ENCODE measurements around the gene STK10.
"Not testable (repeated sequence)": the region's sequence is repeated elsewhere in the genome, so short reads cannot be mapped to it uniquely, and the experiment has no call there.

Gene STK10

DNA sequence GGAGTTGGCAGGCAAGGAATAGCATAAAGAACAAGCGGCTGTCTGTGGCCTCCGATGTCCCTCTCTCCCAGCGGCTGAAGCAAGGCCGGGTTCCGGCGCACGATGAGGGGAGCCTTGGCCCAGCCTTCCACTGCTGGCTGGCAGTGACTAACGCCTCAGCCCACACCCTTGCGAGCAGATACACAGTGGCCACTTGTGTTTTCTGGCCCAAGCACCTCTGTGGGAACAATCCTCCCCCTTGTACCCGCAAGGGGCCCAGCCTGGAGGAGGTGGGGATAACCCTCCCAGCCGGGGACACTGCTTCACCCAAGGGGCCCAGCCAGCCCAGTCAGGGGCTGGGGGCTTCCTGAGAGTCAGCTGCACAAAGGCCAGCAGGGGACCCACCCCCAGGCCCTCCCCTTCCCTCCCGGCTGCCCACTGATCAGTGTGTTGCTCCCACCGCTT, 23.2 kb downstream of the STK10 start:
- DNase-seq, result no peak

DNA sequence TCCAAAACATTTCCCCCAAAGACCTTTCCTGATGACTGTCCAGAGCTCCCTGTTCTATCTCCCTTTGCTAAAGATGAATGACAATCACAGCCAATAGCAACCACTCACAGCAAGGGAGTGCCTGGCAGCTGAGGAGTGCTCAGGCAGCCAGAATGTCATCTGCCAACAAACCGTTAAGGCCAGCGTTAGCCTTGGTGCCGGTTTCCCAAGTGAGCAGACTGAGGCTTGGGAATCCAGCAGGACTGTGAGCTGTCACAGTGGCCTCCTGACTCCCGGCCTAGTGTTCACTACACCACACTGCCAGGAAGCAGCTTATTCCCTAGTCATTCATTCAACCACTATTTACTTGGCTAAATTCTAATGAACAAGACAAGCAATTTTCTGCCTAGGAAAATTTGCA, 24.7 kb downstream of the STK10 start:
- no peak for DNase-seq

DNA sequence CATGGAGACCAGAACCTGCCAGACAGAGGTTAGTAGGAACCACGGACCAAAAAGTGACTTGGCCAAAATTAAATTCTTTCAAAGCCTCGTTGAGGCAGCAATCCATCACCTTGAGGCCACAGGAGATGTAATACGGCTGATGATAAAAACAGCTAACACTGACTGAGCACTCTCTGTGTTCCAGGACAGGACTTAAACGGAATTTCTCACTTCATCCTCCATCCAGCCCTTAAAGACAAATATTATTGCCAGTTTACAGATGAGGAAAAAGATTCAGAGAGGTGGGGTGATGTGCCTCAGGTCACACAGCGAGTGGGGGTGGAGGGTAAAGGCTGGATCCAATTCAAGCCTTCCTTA, 25.1 kb downstream of the STK10 start:
- DNase-seq, result no peak

DNA sequence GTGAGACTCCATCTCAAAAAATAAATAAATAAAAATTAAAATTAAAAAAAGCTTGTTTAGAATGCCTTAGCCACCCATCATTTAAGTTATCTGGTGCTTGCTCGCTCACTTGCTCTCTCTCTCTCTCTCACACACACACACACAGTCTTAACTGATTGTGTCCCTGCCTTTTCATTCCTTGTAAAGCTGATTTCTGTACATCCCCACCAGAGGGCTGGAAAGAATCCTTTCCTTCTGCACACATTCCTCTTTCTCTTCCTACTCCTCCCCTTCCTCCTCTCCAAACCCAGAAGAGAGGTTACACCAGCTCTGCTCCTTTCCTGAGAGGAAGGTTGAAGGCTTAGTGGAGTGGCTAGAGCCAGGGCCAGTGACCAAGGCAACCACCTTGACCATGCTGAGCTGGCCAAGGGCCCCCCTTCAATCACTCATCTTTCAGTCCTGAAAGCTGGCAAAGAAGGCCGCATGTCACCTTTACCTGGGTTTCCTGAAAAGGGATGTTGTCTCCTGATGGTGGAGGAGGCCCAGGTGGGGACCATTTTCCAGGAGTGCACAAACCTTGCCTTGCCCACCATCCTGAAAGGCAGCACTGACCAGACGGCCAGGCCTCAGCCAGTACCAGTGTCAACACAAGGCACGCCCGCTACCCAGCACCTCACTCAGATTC, 25.6 kb downstream of the STK10 start:
- peak; percentile 56 for DNase-seq

DNA sequence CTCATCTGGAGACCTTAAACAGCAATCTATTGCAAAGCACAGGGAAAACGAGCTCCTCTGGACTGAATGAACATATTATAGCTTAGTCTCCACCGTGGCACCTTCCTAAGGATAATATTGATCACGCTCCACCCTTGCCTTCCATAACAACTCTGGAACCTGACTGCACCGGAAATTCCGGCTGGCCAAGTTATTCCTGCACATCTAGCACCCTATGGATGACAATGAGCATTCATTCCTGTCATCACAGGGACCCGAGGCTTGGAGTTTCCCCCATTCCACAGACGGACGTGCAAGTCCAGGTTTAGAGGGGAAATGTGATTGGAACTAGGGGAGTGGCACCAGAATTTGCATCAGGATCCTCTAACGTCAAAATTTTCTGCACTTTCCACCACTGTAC, 27.5 kb downstream of the STK10 start:
- no peak for DNase-seq

DNA sequence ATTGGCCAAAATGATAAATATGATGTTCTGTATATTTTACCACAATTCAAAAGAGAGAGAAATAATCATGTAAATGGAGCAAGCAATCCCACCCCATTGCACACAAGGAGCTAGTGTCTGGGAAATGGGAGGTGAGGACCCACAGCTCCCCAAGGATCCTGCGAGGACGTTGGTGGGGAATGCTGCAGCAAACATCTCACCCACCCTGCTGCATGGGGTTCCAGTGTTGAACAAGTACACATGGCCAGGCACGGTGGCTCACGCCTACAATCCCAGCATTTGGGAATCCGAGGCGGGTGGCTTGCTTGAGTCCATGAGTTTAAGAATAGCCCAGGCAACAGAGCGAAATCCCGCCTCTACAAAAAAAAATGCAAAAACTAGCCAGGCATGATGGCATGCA, 29.0 kb downstream of the STK10 start:
- no peak for DNase-seq

DNA sequence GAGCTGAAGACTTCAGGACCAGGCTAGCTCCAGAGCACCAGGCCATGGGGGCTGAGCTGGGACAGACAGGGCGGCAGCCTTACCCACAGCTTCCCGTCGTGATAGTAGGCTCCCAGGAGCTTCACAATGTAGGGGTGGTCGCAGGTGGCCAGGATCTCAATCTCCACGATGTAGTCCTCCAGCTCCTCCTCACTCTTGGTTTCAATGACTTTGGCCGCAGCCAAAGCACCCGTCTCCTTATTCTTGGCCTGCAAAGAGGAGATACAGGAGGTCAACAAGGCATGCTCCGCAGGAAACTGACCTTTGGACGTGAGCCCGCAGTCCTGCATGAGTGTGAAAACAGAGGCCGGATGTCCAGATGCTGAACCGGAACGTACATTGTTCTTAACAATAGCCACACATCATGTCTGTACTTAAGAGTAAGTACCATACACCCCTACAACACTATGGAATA, 31.5 kb downstream of the STK10 start:
- DNase-seq, result no peak

DNA sequence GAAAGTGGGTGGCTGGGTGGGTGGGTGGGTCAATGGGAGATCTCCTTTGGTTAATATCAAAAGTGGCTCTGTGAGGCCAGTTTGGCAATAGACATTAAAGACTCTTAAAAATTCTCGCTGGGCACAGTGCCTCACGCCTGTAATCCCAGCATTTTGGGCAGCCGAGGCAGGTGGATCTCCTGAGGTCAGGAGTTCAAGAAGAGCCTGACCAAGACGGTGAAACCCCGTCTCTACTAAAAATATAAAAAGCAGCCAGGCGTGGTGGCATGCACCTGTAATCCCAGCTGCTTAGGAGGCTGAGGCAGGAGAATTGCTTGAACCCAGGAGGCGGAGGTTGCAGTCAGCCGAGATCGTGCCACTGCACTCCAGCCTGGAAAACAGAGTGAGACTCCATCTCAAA, 32.9 kb downstream of the STK10 start:
- not testable (repeated sequence) for DNase-seq

DNA sequence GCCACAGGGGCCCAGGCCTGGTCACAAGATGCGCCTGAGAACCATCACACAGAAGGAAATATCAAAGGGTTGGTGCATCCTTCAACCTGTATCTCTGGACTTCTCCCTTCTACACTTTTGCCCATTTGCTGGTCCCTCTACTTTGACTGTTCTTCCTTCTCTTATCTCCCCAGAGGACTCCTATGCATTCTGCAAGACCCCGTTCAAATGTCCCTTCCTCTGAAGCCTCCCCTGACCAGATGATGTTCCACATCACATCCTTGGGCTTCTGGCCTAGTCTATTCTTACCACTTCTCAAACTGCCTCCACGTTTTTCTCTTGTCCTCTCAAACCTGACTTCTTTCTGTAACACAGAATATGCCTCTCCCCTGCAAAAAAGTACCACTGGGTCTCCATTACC, 34.3 kb downstream of the STK10 start:
- no peak for DNase-seq

DNA sequence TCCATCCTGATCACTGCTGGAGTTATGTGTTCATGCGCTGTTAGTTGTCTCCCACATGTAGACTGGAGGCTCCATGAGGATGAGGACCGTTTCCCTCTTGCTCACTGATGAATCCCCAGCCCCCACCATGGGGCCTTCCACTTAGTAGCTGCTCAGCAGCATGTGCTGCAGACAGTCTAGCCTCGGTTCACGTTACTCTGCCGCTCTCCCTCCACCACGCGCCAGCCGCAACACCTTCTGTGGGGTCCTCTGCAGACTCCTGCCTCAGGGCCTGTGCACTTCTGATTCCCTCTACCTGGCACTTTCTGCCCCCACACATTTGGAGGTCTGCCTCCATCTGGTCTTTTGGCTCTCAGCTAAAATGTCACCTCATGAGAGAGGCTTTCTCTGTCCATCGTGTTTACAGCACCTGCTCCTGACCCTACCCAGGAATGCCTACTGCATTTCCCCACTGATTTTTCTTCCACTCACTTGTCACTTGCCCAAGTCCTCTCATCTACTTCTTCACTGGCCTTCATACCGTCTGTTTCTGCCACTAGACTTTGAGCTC, 36.3 kb downstream of the STK10 start:
- no peak for DNase-seq

DNA sequence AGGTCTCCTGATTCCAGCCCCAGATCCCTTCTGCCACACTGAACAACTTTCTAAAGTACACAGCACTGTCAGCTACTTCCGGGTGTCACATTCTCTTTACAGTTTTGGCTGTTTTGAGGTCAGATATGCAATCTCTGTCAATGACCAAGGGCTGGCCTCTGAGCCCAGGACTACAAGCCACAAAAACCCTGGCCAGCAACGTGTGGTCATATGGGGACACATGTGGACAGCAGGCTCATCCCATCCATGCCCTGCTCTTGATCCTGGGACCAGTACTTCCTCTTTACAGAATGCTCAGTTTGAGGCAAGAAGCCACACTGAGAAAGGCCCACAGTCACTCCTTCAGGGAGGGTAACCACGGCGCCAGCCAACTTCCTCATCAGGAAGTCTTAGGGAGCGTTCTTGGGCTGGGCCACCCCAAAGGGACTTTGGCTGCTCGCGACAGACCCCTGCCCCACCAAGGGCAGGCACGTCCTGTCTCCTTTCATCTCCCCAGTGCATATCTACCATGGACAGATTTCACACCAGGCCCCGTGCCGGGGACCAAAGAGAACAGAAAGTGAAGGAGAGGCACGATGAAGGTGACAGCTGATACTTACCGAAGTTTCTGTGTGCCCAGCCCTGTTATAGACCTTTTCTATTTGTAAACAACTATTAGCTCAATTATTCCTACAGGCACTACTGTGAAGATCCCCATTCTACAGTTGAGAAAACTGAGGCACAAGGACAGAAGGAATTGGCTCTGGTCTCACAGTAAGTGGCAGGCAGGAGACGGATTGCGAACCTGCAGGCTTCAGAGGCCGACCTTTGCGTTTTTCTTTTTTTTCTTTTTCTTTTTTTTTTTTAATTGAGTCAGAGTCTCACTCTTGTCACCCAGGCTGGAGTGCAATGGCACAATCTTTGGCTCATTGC, 37.3 kb downstream of the STK10 start:
- peak; percentile 88 for DNase-seq

DNA sequence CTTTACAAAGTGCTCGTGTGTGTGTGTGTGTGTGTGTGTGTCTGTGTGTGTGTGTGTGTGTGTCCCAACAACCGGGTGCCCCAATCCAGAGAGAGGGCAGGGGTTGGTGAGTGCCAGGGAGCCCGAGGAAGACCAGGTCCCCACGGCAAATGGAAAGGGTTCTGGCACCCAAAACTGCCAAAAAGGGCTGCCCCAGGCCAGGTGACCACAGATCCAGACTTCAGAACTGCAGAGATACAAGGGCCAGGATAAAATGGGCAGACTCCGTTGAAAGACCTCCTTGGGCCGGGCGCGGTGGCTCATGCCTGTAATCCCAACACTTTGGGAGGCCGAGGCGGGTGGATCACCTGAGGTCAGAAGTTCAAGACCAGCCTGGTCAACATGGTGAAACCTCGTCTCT, 38.5 kb downstream of the STK10 start:
- not testable (repeated sequence) for DNase-seq

DNA sequence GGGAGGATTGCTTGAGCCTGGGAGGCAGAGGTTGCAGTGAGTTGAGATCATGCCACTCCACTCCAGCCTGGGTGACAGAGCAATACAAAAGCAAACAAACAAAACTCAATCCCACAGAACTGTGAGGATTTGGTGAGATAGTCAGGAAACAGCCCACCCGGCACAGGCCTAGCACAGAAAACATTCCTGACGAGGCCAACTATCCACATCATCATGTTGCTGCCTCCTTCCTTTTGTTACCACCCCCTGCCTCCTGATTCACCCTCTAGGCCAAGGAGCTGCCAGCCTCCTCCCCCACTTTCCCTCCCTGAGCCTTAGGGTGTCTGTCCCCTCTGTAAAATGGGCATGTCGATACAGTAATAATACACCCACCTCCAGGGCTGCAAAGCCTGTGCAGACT, 39.0 kb downstream of the STK10 start:
- no peak for DNase-seq

DNA sequence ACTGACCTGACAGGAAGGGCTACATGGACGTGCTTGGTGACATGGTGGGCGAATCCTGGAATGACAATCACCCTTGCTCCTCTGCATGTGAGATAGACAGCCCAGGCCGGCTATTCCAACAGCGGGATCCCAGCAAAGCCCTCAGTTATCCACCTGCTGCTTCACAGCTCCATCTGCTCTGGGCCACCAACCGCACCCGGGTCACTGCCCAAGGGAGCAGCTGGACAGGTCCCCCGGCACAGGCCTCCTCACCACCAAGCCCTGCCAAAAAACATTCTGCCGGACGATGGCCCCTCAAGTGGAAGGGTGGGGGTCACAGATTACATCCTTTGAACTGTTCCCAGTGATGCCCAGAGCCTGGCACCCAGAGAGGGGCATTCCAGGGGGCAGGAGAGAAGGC, 39.6 kb downstream of the STK10 start:
- no peak for DNase-seq

DNA sequence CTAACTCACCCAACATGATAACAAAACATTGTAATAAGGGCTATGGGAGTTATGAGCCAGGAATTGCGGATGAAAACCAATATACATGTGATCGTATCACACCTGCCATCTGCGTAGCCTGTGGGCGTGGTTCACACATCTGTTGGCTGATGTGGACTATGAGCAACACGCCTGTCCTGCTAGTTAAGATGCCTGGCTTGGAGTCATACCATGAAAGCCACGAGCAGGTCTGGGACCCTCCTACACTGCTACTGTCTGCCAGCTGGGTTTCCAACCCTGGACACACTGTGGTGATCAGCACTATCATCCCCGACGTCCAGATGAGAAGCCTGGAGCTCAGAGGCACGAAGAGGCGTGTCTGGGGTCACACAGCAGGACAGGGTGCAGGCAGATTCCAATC, 40.2 kb downstream of the STK10 start:
- DNase-seq, result peak; percentile 68

DNA sequence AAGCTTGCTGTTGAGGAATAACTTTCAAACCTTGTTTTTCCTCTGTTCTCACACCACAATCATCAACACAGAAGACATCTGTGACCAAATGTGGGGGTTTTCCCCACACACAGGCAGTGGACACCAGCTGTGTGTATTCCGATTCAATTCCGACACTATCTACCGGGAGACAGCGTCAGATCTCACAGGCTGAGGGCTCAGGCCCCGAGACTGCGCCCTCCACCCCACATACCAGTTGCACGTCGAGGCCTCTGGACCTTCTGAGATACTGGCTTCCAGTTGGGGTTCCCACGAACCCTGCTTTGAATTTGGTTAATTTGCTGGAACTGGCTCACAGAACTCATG, 41.3 kb downstream of the STK10 start:
- no peak for DNase-seq

DNA sequence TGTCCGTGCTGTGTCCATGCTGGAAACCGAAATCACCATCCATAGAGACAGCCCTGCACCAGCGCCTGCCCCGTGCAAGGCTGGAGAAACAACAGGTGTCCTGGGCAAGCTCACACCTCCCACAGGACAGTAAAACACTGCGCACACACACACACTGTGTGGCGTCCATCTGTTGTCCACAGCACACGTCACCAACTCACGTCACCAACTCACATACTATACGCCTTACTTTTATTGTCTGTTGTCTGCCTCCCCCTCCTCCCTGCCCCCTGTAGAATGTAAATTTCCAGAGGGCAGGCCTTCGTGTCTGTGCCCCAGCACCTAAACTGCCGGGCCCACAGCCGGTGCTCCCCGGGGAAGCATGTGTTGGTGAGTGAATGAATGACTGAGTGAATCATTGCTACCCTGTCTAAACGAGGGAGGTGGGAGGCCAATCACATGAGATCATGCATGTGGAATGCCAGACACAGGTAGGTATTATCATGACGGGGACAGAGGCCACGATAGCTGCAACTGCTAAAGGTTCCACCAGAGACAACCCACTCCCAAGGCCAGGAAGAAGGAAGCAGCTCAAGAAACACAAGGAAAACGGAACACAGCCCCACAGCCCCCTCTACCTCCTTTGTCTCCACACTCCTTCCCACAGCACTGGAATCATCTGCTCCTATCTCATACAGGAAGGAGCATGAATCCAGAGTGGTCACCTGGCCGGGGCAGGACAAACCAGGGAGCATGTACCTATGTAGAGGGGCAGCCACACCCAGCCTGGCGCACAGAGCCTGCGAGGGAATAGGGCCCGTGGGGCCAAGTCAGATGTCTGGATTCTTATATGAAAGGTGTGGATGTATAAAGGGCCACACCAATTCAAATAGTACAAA, 41.9 kb downstream of the STK10 start:
- DNase-seq, result no peak

DNA sequence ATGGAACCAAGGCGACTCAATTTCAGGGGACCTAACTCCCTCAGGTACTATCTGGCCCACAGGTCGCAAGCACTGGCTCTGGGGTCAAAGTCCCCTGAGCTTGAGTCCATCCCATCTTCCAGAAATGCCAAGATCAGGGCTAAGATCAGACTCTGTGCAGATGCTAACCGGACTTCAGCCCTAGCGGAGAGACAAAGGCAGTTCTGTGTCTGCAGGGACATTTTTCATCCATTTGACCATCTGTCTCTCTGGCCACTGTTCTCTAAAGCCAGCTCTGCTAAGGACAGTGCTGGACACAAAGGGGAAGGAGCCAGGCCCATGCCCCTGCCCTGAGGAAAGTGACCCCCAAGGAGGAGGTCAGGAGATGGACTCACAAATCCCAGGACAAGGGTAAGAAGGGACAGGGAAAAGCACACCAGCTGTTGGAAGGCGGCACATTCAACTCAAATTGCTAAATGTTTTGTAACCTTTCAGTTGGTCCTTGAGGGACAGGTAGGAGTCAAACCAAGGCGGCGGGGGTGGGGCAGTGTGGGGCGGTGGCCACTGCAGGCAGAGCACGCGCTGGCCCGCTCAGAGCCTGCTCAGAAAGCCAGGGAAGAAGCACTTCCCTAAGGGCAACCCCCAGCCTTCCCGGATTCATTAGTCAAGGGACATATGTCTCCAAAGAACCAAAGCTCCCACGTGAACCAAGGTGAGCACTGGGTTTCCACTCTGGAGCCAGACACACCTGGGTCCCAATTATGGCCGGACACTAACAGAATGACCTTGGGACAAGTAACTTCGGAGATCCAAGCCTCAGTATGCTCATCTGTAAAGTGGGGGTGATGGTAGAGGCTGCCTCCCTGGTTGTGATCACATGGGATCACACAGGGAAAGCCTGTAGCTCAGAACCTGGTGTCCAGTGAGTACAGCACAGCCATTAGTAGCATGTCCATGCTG, 42.8 kb downstream of the STK10 start:
- DNase-seq, result no peak

DNA sequence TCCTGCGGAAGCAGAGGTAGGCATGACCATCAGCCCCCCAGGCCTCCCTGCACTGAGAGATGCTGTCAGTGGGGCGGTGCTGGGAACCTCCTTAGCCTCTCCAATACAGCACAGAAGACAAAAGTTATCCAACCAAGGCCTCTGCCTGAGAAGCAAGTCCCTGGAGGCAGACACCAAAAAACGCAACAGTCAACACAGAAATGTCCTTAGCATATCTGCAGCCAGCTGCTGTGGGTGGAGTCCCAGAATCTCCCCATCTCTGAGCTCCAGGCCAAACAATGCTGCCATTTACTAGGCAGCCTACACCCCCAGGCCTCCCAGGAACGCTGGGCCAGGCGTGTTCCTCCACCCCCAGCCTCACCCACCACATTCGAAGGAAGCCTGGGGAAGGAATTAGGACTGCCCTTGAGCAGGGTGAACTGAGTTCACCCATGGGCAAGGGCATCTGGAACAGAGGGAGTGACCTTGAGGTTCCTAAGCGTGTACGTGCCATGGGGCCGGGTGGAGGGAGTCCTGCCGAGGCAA, 43.7 kb downstream of the STK10 start:
- DNase-seq, result peak; percentile 93

DNA sequence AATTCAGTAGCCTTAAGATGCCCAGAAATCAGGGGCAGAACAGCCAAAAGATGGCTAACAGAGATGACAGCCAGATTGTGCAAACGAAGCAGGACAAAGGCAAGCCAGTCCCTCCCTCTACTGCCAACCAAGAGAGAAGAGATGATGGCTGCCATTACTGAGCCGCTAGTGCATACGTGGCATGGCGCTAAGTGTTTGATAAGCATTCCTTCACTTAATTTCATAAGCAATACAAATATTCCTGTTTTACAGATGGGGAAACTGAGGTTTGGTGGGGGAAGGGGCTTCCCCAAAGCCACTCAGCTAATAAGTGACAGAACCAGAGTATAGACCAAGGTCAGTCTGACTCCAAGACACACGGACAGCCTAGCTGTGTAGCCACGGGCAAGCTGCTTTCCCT, 44.1 kb downstream of the STK10 start:
- no peak for DNase-seq

DNA sequence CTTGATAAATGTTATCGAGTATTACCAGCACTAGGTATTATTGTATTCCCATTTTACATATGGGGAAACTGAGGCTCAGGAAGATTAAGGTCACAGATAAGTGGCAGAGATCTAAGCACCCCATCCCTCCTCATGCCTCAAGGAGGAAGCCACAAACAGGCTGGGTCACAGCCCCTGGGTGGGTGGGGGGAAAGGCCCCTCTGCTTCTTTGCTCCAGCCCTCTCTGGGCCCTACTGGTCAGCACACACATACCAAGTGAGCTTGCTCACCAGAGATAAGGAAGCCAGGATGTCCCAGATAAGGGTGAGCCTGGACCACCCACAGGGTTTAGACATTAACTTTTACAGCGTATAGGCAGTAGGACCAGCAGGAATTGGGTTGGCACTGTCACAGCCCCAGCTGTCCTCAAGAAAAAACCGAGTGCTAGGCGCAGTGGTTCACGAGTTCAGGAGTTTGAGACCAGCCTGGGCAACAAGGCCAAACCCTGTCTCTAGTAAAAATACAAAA, 45.3 kb downstream of the STK10 start:
- peak; percentile 91 for DNase-seq

DNA sequence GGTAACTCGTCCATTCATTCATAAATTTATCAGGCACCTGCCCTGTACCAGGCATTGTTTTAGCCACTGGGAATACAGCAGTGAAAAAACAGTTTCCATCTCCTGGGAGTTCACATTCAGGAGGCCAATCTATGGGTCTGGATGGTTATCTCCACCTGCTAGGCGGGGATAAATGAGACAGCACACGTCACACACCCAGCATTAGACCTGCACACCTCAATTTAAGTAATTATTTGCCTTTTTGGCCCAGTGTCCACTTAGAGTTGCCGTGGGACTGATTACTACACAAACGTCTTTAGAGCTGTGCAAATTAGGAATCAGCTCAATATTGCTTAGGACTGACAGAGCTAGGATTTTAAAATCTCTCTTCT, 46.1 kb downstream of the STK10 start:
- DNase-seq, result no peak
